HG03457 (cell line): ENCODE measurements around the gene SEZ6.

Experiments used
- ATAC-seq: cut with Tn5 transposase; IDR thresholded peaks from one replicate; pipeline ENCODE4 v1.9.1; 2021; ENCODE audit warnings: moderate number of reproducible peaks; ENCODE audit not compliant: unreplicated experiment

SEZ6 gene

DNA sequence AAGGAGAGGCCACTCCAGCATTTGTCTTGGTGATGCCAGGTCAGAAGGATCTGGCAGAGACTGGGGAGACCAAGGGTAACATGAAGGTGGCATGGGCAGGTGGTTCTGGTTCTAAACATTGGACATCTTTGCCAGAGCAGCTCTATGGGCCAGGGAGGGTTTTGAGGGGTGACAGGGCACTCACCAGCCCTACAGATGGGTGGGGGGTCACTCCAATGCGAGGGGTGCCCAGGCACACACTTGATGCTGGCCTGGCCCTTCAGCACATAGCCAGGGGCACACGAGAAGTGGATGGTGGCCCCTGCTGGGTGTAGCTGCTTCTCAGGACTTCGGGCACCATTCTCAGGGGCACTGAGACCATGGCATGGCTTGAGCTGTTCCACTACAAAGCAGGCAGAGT is 49.0 kb downstream of the SEZ6 start:
- no peak for ATAC-seq

DNA sequence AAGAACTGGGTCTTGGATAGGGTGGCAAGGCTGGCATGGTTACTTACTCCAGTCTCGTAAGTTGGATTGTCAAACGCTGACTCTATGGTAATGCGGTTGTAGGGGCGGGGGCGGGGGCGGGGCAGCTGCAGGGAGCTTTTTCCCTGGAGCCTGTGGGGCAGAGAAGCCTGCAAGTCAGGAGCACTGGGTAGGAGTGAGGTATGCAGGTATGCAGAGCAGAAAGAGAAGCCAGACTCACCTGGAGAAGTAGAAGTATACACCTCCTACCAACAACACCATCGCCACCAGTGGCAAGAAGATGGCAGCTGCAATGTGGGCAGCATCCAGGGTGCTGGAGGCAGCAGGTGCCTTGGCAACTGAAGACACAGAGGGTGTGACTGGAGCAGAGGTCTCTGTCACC is 49.7 kb downstream of the SEZ6 start:
- no peak for ATAC-seq

DNA sequence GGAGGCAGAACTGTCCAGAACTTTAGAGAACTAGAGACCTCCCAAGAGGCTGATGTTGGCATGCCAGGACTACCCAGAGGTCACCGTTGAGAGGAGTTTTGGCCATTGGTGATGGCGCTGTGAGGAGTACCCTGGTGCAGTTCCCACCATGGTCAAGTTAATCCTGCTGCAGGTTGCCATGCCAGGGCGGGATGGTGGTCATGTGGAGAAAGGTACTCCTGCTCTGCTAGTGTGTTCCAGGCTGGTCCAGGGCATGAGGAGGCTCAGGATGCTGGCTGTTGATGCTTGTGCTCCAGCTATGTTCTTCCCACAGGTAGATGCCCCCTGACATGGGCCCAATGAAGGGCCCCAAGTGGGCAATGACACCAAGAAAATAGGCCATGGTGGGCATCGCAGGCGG is 50.4 kb downstream of the SEZ6 start:
- ATAC-seq: no peak

DNA sequence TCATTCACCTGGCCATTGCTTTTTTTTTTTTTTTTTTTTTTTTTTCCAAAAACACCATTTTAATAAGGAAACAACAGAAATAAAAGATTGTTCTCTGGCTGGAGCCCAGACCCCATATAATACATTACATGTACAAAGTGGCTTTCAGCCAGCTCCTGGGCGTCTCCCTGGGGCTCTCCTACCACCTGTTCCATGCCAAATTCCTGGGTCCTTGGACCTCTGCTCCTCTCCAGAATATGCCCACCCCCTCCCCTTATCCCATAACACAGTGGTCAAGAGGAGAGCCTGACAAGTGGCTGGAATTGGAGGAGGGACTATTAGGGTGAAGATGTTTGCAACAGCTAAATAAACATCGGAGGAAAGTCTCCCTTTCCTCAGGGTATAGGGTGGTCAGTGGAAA is 50.9 kb downstream of the SEZ6 start:
- ATAC-seq: no peak

DNA sequence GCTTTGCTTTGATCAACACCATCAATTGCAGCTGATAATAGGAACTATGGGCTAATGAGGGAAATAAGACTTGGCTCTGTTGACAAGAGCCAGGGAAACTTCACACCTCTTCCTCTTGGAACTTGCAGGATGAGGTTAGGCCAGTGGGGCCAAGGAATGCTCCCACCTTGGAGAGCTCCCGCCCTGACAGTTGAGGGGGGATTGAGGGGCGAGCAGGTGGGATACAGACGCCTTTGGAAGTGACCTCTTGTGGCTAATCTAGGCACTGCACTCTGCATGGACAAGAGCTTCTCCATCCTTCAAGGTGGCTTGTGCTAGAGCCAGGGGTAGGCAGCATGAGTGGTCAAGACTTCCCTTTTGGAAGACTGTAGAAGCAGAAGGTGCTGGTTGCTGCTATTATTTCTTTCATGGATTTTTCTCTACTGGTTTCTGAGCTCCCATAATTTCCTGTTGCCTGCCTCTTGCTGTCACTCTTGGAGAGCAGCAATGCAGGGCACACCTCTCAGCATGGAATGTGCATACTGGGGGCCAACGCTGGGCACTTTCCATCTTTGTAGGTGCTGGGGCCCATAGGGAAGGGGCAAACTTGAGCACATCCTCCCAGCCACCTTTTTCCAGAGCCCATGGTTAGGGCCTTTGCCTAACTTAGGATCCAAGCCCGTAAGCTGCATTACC is 52.3 kb downstream of the SEZ6 start:
- no peak for ATAC-seq

DNA sequence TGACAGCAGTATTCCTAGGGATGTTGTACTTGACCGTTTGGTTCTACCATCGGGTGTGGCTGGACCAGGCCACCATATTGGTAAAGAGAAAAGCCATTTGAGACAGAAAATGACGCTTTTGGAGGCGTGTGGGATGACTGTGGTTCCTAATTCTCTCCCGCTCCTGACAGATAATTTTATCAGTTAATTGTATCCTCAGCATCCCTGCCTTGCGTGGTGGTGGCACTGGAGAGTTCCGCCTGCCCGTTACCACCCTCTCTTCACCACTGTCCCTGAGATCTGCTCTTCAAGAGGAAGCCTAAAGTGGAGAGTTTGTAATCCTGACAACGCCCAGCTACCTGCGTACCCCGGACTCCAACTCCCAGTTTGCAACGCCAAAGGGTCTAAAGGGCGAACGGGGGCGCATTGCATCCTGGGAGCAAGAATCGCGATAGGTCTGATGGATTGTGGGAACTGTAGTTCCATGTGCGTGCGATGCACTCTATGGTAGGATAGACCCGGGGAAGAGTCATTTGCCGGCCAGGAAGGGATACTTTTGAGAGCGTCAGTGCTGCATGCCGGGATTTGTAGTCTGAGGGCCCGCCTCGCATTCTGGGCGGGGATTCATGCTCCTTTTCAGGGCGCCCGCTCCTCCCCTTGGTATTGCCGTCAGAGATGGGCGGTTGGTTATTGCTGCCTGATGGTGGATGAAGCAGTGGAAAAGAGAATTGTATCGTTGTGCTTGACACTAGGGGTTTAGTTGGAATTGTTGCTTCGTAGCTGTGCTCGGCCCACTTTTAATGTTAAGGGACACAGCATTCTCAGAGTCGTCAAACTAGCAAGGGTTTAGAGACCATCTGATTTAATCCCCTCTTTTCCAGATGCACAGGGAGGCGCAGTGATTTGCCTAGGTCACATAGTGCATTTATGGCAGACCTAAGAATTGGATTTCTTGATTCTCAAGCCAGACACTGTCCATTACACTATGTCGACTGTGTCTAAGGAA is 53.5 kb downstream of the SEZ6 start:
- peak; percentile 51 for ATAC-seq

DNA sequence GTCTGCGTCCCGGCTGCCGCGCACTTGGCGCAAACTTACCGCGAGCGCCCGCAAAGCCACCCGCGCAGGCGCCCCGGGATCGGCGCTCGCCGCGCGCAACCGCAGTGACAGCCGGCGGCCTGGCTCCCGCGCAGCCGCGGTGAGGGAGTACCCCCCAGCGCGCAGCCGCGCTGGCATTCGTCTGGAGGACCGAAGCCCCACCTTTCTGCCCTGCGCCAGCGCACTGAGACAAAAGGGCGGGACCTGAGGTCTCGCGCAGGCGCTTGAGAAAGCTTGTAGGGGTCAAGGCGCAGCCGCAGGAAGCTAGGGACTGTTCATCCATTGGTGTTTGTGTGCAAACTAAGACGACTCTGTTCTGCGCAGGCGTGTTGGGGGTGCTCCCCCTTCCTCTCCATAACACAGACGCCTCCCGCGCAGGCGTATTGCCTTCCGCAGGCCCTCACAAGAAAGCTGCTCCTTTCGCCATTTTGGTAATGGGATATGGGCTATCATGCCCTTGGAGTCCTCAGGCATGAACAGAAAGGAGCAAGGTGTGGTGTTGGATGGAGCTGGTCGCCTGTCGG is 54.3 kb downstream of the SEZ6 start, which contains the start of gene PHF12:
TSS of gene PHF12 (minus strand) at position 91 of the 563 bp plus-strand sequence. CDS start 558 bp downstream, outside the sequence.
- peak; percentile 39 for ATAC-seq

DNA sequence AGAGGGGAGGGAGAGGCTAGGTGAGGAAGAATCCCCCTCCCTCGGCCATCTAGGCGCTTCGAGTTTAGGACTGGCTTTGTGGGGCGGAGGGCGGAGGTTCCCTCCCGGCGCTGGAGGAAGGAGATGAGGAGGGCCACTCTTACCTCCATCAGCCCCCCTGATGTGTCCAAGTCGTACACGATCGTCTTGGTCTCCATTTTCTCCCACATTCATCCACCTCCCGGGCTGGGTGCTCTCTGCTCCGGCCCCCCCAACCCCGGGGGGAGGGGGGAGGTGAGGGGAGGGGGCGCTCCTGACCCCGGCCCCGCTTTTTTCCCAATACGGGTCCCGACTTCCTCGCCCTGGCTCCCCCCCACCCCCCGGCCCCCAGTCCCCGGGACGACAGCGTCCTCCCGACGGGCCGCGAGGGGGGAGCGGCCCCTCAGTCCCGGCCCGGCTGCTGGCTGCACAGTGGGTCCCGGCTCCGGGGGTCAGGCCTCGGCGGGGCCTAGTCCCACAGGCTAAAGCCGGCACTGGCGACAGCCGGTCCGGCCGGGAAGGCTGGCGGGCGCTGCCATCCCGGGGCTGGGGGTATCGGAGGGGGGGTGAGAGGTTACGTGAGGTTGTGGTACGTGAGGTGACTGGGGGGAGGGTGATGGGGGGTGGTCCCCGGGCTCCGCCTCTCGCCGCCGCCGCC is 54.9 kb downstream of the SEZ6 start:
- no peak for ATAC-seq

DNA sequence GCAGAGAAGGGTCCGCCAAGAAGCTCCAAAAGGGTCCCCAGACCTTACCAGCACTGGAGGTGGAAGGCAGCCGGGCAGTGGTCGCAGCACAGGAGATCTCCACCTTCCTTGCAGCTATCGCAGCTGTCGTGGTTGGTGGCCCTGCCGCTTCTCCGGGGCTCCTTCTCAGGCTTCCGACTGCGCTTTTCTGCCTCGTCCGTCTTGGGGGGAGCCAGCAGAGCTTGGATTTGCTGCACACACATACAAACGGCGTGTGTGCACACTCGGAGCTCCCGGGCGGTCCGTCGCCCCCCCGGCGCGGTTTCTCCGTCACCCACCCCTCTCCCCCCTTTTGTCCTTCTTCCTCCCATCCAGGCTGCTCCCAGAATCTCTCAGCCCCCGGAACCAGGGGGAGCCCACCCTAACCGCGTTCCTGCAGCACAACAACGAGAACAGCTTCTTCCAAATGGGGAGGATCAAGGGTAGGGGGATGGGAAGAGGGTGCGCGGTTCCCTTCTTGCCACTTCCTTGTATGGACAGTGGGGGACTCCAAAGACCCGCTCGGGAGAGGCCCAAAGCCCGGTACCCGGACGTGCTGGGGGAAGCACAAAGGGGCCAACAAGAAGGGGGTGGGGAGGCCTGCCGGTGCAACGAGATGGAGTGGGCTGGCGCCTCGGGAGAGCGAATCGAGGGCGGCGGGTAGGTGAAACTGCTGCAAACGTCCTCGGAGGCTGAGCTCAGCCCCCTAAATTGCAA is 55.6 kb downstream of the SEZ6 start:
- no peak for ATAC-seq

DNA sequence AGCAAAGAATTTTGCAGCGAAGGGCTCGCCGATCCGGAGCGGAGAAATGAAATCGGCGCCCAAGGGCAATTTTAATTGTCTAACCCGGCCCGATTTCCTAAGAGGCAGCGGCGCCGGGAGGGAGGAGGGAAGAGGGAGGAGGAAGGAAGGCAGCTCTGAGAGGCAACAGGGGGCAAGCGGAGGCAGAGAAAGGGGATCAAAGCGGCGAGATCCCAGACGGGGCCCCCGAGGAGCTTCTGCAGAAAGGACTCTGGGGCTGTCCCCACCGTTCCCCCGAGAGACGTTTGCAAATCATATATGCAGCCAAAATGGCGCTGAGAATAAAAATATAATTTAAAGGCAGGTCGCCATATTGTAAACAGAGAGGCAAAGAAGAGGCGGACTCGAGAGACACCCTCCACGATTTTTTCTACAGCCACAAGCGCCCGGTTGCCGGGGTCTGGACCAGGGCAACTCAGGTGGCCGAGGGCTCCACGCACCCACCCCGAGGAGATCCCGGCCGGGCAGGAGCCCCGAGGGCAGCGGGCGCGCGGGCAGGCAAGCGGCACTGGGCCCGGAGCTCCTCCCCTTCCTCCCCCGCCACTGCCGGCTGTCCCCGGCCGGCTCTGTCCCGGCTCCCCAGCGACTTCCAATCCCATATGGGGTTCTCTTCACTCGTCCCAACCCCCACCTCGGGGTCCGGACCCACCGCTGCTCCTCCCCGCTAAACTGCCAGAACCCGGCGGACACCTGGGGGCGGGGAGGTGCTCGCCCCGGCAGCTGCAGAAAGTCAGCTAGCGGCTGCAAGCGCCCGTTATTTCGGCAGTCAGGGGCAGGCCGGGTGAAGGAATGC is 56.4 kb downstream of the SEZ6 start:
- no peak for ATAC-seq

DNA sequence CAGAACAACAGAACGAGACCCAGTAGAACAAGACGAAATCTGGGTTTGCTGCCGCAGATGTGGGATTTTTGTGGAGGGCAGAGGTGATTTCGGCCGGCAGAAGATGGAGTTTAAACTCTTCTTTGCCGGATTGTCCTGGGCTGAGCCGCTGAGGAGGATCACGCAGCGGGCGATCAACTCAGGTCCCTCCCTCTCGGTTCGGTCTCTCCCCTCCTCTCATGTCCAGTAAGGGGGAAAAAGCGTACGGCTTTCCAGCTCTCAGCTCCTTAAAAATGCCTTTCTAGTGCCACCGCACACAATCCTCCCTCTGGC is 57.0 kb downstream of the SEZ6 start:
- ATAC-seq: no peak

DNA sequence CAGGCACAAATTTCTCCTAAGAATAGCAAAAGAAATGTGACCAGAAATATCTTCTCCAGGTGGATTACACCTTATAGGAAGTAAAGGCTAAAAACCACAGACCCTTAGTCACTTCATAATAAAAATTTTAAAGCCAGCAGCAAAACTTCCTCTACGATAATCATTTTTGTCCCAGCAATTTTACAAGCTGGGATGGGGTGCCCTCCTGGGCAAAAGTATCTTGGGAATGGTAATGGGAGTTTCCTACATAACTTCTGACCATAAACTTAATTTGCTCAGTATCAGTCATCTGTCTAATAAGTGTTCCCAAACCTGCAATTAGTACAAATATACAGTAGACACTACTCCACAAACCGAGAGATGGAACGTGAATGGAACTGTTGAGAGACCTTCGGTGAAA is 57.5 kb downstream of the SEZ6 start:
- no peak for ATAC-seq

DNA sequence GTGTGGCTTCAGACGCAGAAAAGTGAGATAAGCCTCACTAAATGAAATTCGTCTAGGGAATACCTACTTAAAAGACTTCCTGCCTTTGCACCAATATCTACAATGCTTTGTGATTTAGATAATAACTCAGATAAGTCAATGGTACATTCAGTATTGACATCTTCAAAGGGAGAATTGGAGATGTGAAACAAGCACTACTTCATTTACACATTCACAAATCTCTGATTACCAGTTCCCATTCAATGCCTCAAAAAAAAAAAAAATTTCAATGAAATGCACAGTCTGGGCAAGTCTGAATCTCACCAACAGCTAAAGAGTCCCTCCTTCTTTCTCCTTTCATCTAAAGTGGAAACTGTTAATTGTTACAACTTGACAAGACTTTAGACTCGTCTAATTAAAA is 58.2 kb downstream of the SEZ6 start:
- no peak for ATAC-seq

DNA sequence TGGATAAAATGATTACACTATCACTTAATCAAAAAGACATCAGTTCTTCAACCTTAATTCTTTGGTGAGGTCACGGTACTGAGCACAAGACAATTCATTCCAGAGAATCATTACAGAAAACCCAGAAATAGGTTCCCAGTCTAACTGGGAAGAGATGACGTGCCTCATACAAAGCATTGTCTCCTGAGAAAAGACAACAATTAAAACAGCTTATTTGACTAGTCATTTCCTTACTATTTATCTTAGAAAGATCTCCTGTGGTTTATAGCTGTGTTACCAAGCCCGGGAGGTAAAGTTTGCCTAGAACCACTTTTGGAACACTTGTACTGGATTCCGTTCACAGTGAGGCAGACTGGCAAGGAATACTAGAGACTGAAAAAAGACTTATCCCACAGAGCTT is 59.6 kb downstream of the SEZ6 start:
- ATAC-seq: no peak

DNA sequence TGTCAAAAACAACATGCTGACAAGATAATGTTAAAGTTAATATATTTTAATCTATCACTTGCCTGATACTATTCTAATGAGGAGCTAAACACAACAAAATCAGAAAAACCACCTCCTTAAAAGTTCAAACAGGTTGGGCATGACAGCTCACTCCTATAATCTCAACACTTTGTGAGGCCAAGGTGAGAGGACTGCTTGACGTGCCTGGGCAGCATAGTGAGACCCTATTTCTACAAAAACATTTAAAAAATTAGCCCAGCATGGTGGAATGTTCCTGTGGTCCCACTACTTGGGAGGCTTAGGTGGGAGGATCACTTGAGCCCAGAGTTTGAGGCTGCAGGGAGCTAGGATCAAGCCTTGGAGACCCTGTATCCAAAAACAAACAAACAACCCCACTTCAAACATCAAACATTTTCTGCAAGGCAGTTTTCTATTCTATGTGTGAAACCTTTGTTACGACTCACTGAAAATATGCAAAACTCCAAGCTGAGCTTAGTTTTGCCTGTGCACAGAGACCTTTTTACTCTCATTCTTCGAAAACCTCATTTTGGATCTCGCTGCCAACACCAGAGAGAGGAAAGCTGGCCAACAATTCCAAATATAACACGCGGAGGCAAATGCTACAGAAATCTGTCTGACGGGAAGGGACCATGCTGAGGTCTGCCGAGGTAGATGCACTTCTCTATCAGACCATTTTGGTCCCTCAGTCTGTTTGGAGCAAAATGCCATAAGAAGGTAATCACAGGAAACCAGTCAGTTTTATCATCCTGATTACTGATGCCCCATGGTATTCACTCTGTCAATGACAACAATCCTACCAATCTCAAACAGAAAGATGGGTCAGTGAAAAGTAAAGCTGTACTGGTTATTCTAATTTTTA is 60.7 kb downstream of the SEZ6 start:
- ATAC-seq: no peak

DNA sequence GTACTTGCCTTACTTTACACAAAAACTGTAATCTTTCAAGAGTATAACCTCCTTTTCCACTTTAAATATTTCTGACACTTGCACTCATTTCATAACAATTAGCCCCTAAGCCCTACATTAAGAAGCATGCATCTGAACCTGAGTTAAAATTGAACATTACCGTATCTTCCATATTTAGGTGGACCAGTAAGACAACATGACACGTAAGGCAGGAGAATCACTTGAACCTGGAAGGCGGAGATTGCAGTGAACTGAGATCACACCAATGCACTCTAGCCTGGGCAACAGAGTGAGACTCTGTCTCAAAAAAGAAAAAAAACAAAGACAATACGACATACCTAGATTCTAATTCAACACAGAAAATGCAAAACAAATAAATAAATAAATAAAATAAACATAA is 61.5 kb downstream of the SEZ6 start:
- ATAC-seq: no peak

DNA sequence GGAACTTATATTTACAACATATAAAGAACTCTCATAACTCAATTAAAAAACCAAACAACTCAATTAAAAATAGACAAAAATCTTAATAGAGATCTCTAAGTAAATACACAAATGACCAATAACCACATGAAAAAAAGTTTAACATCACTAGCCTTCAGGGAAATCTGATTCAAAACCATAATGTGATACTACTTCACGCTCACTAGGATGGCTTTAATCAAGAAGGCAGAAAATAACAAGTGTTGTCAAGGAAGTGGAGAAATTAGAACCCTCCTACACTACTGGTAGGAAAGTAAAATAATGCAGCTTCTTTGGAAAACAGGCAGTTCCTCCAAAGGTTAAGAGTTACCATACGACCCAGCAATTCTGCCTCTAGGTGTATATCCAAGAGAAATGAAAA is 62.9 kb downstream of the SEZ6 start:
- no peak for ATAC-seq

DNA sequence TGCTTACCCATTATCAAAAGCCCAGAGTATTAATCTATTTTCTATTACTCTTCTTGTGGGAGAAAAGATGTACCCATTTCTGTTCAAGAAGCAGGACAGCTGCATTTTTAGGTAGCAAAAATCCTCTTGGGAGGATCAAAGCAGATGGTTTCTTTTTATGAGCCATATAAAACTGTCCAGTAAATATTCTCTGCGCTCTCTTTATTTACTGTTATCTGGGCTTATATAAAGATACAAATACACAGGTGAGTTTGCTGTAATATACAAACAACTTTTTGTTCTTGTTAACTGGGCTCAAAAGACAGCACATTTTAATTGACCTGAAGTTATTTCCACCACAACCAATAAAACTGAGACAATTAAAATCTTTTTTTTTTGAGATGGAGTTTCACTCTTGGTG is 64.6 kb downstream of the SEZ6 start:
- no peak for ATAC-seq

DNA sequence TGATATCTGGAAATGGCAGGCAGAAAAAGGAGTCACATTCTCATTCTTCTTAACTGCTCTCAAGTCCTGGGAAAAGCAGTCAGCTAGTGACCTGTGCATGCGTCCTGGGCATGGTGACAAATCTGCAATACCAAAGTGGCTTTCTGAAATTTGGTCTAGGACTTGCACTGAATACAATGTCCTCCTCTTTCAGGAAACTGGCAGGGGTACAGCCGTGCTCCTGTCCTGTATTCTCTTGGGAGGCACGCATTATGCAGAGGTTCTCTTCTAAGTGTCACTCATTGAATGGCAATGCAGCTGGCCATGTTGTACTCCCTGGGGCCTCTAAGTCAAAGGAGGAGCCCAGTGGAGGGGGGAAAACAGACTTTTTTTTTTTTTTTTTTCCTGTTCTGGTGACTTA is 65.2 kb downstream of the SEZ6 start:
- ATAC-seq: no peak
